Activated naive CD4-positive, alpha-beta T cell (primary cell): Measurements from ENCODE around the gene KPNB1.

Experiments used
- DNase-seq, 4 experiments: peaks; one replicate each; lab custom pipeline; 2025; lab: John Stamatoyannopoulos, UW

The KPNB1 gene

DNA sequence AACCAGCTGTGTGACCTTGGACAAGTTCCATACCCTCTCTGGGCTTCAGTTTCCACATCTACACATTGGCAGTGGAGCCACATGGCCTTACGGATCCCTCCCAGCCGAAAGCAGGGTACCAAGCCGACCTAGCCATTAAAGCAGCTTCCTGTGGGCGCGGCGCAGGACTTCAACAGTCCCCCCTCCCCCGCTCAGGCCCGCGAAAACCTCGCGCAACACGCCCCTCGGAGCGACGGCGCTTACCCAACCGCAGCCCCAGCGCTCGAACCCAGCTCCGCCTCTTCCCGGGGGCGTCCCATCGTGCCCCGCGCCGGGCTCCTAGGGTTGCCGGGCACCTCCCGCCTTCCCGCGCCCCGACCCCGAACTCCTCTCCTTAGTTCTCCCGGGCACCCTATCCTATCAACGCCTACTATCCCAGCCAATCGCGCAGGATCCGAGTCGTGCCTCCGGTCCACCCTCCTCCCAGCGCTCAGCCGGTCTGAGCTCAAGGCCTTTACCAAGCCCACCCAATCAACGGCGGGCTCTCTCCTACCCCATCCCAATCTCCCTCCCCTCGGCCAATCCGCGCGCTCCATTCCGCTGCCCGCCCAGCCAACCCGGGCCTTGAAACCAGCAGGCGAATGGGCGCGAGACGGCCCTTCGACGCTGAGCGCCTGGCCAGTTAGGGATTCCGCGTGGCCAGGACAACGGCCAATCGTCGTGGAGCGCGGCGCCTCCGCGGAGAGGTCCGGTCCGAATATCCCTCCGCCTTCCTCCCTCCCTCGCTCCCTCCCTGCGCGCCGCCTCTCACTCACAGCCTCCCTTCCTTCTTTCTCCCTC lies at the start of gene KPNB1:
TSS of gene KPNB1 (plus strand) at position 767 of the 819 bp plus-strand sequence. CDS start 326 bp downstream, outside the sequence.
- DNase-seq: peak; percentile 93 to 98 (median 96)

GRCh38 chr17:47603830-47604597 lies 45.7 kb upstream of the KPNB1 start:
- DNase-seq: no peak

DNA sequence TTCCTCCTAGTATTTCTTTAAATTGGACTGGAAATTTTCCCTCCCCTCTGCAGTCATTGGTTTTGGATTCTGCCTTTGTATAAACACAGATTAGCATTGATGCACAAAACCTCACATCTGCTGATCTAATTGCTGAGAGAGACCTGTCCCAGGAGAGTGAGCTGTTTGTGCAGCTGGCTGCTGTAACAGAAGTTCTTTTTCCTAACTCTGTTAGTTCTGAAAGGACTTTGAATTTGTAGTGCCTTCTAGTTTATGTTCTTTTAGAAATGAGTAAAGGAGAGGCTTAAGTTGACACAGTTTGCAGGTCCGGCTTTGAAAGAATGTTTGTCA lies 45.2 kb upstream of the KPNB1 start:
- no peak for DNase-seq

DNA sequence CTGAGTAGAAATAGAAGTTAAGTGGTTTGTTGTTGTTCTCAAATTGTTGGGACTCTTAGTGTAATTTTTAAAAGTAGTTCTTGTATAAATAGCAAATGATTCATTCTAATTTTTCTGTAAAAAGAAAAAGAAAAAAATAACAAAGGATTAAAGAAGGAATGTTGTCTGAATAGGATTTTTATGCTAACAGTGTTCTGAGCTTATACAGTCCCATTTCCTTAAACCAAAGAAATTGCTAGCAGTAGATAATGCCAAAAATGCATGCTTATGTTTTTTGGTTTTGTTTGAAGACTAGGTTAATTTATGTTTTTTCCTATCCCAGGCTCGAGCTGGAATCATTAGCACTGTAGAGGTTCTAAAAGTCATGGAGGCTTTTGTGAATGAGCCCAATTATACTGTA lies 44.7 kb upstream of the KPNB1 start:
- no peak for DNase-seq

- no peak for DNase-seq
These were observed 42.2 kb upstream of the KPNB1 start for GRCh38 chr17:47607481-47607880.

DNA sequence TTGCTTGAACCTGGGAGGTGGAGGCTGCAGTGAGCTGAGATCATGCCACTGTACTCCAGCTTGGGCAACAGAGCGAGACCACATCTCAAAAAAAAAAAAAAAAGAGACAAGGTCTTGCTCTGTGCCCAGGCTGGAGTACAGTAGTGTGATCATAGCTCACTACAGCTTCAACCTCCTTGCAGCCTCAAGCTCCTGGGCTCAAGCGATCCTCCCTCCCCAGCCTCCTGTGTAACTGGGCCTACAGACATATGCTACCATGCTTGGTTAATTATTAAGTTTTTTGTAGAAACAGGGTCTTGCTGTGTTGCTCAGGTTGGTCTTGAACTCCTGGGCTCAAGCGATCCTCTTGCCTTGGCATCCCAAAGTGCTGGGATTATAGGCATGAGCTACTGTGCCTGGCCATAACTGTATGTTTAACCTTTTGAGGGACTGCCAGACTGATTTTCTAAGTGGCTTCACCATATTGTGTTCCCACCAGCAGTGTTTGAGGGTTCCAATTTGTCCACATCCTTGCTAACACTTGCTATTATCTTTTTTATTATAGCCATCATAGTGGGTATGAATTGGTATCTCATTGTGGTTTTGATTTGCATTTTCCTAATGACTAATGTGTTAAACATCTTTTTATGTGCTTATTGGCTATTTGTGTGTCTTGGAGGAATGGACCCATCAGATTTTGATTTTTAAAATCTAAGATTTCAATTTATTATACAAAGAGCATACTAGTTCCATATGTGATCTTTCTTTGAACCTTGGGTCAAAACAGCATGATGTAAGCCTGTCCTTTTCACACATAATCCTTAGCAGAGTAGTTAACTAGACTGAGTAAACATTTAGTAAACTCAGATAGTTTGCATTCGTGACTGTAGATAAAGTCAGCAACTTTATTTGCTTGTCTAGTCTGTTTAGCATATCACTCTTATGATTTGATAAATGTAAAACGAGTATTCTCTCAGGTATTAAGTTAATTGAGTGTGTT lies 38.1 kb upstream of the KPNB1 start:
- DNase-seq: no peak

GRCh38 chr17:47615766-47616424 lies 33.8 kb upstream of the KPNB1 start:
- DNase-seq: no peak

- no peak for DNase-seq
These were observed 31.3 kb upstream of the KPNB1 start for GRCh38 chr17:47618410-47618809.

GRCh38 chr17:47620503-47621245 lies 29.0 kb upstream of the KPNB1 start:
- DNase-seq: no peak

GRCh38 chr17:47621293-47622179 lies 28.2 kb upstream of the KPNB1 start:
- no peak for DNase-seq

GRCh38 chr17:47622180-47622549 lies 27.6 kb upstream of the KPNB1 start:
- no peak for DNase-seq

DNA sequence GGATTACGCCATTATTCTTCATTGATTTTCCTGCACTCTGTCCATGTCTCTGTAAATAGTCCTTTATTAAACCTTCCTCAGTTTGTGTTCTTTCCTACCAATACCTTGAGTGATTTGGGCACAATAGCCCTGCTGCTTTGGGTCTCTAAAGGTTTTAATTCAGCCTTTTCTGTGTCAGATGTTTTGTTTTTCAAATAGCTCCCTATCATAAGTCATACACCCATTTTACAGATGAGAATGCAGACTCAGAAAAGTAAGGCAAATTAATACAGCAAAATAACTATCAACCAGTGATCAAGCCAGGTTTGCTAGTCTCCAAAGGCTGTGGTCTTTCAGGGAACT lies 25.0 kb upstream of the KPNB1 start:
- DNase-seq: no peak

DNA sequence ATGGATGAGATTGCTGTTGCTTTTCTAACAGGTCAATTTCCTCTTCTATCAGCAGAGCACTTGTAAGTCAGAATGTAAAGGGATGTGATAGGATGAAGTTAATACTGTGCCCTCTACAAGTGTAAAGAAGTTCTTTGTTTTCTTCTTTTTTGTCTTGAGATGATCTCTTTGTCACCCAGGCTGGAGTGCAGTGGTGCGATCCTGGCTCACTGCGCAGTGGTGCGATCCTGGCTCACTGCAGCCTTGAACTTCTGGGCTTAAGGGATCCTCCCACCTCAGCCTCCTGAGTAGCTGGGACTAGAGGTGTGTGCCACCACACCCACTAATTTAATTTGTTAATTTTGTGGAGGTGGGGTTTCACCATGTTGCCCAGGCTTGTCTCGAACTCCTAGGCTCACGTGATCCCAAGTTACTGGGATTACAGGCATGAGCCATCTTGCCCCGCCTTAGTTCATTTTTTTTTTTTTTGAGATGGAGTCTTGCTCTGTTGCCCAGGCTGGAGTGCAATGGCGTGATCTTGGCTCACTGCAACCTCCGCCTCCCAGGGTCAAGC lies 21.6 kb upstream of the KPNB1 start:
- DNase-seq: no peak

DNA sequence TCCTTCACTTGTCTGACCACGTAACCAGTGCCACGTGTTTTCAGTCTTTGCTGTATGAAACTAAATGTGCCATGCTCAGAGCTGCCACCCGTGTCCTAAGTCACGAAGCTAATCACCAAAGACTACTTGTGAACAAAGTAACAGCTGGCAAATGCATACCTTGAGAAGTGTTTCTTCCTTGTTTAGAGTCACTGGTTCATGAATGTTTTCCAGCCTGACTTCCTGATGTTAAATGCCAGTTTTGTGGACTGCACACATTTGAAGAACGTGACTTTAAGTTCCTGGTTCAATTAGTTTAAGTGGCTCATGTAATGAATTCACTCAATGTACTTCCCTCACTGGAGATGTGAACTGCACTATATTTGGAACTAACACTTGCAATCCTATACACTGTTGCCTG lies 19.9 kb upstream of the KPNB1 start:
- no peak for DNase-seq

DNA sequence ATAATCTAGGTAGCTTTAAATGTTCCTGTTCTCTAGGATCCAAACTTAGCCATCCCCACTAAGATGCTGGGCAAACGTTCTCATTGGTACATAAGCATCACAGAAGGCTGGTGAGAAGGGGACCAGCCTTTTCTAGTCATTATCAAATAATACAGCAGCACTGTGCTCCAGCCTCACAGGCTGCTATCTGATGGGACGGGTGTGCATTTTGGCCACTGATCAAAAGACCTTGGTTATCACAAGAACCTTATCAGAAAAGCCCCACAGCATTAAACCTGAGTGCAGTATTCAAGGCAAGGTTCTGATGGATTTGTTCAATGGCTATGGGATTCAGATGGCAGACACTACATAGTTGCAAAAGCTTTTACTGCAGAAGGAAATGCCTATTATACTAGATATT lies 19.1 kb upstream of the KPNB1 start:
- DNase-seq: no peak

GRCh38 chr17:47632991-47633390 lies 16.7 kb upstream of the KPNB1 start:
- no peak for DNase-seq

GRCh38 chr17:47633996-47634395 lies 15.7 kb upstream of the KPNB1 start:
- no peak for DNase-seq

- no peak for DNase-seq
These were observed 14.8 kb upstream of the KPNB1 start for GRCh38 chr17:47634870-47635269.

GRCh38 chr17:47635734-47636133 lies 14.0 kb upstream of the KPNB1 start:
- DNase-seq: no peak
